Muscle of arm (tissue), 14 donors: Measurements from ENCODE around the gene PRH1. TPM values are rescaled to one million over a fixed set of nuclear protein-coding genes. Genes with fewer than 3 reads are reported as not detected.

Experiments used
- DNase-seq: peaks from one replicate; pipeline ENCODE4 v3.0.0-alpha.2; 2013
- long read RNA-seq, 11 donors: transcript quantifications; one replicate each; lab custom pipeline, GENCODE V29; 2026
- polyA plus RNA-seq, 12 donors: library from polyadenylated mRNA; unstranded; fragments of 120-200 nt; gene quantifications; one replicate each; pipeline ENCODE4 v1.2.1, GENCODE V29; 2013; ENCODE audit not compliant: insufficient read length in 12 of 12

PRH1 gene
- 10 to 100 TPM in 3 of 12 donors, 1 to 10 TPM in 7, not detected in 2; 4.9 to 16.0 (median 8.6) TPM for polyA plus RNA-seq
- long read RNA-seq, donor 1, partial matches to known transcripts: 0 of 1 reads
- long read RNA-seq, donor 1, other reads (novel, unspliced or antisense): 0 of 1 reads
- long read RNA-seq, donor 2, partial matches to known transcripts: 0 of 1 reads
- long read RNA-seq, donor 2, other reads (novel, unspliced or antisense): 0 of 1 reads
- long read RNA-seq, donor 3: 0 reads
- long read RNA-seq, donor 4: 0 reads
- long read RNA-seq, donor 5: 0 reads
- long read RNA-seq, donor 6: 0 reads
- long read RNA-seq, donor 7: 0 reads
- long read RNA-seq, donor 8: 0 reads
- long read RNA-seq, donor 9: 0 reads
- long read RNA-seq, donor 10: 0 reads
- long read RNA-seq, donor 11: 0 reads

DNA sequence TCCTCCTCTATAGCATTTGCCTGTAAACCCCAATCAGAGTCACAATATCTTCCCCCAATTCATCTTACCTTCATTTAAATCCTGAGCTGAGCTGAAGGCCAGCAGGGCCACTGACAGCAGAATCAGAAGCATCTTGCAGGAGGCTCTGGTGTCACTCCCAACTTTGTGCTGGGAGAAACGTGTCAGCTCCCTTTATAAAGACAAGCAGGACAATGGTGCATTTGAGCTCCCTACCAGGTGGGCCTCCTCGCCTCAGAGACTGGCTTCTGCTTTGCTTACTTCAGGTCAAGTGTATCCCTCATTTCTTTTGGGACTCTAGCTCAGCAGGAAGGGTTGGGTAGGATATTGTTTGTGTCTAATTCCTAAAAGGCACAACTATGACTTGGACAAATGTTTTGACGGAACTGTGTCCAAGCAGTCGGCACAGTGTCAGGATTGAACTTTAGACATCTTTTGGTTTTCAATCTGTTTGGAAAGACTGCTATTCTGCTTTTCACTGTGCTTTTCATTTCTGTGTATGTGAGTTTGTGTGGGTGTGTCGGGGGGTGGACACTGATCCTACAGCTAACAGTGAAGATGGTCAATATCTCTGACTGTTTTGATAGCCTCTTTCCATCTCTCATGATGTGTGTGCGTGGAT lies at the start of gene PRH1:
PRH1 (minus strand) TSS at position 170 of the 640 bp plus-strand sequence; CDS start at position 132, 38 bp downstream.
- no peak for DNase-seq

DNA sequence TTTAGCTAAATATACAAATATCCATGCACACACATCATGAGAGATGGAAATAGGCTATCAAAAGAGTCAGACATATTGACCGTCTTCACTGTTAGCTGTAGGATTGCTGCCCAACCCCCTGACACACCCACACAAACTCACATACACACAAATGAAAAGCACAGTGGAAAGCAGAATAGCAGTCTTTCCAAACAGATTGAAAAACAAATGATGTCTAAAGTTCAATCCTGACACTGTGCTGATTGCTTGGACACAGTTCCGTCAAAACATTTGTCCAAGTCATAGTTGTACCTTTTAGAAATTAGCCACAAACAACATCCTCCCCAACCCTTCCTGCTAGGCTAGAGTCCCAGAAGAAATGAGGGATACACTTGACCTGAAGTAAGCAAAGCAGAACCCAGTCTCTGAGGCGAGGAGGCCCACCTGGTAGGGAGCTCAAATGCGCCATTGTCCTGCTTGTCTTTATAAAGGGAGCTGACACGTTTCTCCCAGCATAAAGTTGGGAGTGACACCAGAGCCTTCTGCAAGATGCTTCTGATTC lies 44.8 kb upstream of the PRH1 start, which contains the start of gene PRH2:
PRH2 (plus strand) TSS at position 491 of the 541 bp plus-strand sequence; CDS start at position 529, 38 bp downstream.
- no peak for DNase-seq

DNA sequence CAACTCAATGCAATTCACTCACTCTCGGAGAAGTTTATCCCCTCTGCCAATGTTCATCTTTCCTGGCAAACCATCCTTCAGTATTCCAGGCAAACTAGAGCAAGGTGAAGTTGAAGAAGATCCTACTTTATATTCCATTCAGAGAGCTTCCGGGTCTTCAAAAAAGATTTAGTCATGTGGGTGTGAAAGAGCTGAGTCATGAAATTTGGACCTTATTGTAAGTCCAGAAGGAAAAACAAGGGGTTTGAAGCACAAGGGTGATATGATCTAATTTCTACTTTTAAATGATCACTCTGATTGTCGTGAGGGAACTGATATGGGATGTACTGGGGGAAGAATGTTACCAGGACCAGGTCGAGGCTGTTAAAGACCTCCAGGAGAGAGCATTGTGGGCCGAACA lies 42.2 kb upstream of the PRH1 start:
- DNase-seq: no peak

DNA sequence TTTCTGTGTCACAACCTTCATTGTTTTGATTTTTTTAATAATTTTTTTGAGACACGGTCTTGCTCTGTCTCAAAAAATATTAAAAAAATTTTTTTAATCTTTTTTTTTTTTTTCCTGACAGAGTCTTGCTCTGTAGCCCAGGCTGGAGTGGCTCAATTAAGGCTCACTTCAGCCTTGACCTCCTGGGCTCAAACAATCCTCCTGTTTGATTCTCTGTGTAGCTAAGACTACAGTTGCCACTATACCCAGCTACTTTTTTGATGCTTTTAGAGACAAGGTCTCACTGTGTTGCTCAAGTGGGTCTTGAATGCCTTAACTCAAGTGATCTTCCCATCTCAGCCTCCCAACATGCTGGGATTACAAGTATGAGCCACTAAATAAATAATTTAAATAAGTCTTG lies 35.8 kb upstream of the PRH1 start:
- DNase-seq: no peak

DNA sequence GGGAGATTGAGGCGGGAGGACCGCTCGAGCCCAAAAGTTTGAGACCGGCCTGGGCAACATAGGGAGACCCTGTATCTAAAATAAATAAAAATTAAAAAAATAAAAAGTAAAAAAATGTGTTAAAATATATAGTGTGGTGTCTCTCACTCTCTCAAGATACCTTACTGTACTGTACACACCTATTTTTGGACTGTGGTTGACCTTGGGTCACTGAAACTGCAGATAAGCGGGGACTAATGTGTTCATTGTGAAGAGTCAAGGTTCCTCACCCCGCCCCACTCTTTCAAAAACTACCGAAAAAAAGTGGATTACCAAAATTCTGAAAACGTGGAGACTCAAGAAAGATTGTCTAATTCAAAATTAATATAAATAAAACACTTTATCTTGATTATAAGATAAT lies 26.3 kb upstream of the PRH1 start:
- no peak for DNase-seq

DNA sequence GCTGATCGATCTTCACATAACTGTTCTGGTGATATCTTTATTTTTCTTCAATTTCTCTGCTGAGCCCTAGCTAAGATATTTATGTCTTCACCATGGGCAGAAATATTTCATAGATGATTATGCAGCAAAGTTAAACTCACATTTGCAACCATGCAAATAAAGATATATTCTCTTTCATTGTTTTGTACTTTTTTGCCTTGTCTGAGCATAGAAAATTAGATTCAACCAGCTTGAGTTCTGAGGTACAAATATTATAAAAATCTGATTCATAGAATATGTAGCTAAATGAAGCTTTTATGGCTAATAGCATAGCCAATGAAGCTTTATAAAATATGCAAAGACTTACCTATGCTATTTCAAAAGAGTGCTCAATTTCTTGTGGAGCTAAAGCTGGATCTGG lies 25.4 kb upstream of the PRH1 start, which contains the start of gene TAS2R13:
TAS2R13 (minus strand) TSS at position 101 of the 400 bp plus-strand sequence. CDS start 264 bp downstream, outside the sequence.
- no peak for DNase-seq

DNA sequence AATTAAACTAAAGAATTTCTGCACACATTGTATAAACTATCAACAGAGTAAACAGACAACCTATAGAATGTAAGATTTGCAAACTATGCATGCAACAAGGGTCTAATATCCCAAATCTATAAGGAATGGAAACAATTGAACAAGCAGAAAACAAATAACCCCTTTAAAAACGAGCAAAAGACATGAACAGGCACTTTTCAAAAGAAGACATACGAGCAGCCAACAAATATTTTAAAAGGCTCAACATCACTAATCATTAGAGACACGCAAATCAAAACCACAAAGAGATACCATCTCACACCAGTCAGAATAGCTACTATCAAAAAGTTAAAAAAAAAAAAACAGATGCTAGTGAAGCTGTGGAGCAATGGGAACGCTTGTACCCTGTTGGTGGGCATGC lies 20.6 kb upstream of the PRH1 start:
- no peak for DNase-seq

DNA sequence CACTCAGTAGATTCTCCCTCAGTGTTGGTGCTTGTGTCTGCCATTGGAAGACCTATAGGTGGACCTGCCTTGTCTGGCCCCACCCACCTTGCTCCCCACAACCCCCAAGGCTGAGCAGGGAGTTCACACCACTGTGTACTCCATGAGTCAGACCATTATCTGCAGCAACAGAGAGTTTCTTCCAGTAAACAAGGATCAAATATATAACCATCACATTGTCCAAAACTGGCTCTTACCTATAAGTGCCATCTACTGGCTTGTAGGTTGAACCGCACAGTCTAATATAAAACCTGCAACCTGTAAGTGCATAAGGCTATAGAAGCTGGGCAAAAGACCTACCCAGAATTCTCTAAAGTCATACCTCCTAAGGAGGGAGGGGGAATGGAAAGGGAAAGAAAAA lies 17.4 kb upstream of the PRH1 start:
- no peak for DNase-seq

DNA sequence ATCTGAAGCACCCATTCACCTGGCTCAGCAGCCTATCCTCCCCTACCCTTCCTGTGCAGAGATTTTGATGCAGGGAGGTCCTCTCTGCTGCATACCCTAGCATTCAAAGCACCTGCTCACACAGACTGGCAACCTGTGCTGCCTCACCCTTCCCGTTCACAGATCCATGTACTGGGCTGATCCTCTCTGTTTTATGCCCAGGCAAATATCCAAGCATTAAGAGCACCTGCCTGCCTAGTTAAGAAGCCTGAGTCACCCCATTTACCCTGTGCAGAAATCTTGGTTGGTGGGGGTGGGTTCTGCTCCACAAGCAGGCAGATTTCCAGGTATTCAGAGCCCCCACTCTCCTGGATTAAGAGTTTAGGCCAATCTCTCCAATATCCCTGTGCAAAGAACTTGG lies 16.9 kb upstream of the PRH1 start:
- no peak for DNase-seq

DNA sequence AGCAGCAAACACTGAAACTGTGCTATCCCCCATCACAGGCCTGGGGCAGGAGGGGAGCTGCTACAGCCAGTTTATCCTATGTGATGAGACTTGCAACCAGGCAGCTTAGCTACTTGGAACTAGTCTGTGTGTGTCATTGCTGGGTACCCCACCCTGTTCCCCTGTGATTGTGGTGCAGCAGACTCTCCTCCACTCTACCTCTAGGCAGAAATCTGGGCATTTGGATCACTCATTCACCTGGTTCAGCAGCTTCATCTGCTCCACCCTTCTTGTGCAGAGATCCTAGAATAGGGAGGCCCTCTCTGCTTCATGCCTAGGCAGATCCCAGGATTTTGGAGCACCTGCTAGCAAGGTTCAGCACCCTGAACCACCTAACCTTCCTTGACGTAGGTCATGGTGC lies 16.5 kb upstream of the PRH1 start:
- no peak for DNase-seq

DNA sequence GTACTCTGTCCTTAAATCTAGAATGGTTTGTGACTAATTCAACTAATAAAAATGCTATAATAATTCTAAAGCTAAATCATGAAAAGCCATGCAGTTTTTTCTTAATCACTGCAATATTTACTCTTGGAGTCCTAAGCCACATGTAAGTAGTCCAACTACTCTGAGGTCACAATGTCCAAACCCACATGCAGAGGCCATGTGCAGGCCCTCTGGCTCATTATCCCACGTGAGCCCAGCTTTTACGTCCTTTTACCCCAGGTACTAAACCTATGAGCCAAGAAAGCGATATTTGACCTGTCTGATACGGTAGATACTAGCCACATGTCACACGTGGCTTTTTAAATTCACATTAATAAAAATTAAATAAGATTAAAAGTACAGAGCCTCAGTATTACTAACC lies 12.8 kb upstream of the PRH1 start:
- no peak for DNase-seq

DNA sequence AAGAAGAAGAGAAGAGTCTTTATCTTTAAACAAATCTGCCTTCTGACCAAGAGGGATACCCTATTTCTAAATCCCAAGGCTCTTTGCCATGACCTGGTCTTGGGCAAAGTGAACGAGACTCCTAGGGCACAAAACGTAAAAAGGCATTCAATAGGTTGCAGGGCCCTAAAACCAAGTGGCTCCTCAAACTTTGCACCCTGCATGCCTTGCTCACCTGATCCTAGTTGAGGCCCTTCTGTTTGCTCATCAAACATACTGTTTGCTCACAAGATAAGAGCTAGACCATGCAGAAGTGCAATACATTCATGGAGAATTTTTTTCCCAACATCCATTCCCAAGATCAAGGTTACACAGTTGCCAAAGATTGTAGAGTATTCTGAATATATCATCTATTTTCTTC lies 7.9 kb upstream of the PRH1 start:
- no peak for DNase-seq

DNA sequence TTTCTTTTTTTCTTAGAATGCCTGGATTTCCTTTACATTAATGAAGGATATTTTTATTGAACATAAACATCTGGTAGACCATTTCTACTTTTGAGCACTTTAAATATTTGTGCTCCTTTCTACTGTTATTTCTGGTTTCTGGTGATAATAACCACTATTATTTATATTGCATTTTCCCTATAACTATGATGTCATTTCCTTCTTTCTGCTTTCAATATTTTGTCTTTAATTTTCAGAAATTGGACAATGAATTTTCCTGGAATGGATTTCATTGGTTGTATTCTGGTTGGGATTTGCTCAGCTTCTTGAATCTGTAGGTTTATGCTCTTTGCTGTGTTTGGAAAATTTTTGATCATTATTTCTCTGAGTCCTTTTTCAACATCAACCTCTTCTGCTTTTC lies 5.2 kb upstream of the PRH1 start:
- DNase-seq: no peak

DNA sequence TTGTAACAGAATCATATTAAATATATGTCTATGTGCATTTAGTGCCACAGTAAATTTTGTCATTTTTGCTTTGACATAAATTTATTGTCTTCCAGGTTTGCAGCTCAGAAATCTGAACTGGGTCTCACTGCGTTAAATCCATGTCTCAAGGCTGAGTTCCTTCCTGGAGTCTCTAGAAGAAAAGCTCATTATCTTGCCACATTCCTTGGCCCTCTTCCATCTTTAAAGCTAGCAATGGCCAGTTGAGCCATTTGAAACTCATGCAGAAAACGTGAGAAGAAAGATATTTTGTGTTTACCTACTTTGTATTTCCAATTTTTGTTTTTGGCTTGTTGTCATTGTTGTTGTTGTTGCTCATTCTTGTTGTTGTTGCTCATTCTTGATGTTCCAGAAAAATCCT lies 10.7 kb downstream of the PRH1 start:
- no peak for DNase-seq

DNA sequence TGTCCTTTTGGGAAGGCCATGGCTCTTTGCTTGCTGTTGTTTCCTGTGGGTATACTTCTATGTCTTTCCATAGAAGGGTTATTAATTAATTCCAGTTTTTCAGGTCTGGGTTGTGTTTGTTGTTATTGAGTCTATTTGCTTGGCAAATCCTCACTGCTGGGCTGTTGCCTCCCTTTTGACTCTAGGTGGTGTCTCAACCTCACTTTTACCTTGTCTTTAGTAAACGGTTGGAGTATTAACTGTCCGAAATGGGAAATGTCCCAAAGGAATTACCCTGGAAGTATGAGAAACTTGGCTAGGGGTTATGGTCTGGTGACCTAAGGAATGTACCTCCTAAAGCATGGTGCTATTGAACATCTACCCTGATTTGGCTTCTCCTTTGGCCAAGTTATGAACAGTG lies 16.7 kb downstream of the PRH1 start:
- DNase-seq: no peak

DNA sequence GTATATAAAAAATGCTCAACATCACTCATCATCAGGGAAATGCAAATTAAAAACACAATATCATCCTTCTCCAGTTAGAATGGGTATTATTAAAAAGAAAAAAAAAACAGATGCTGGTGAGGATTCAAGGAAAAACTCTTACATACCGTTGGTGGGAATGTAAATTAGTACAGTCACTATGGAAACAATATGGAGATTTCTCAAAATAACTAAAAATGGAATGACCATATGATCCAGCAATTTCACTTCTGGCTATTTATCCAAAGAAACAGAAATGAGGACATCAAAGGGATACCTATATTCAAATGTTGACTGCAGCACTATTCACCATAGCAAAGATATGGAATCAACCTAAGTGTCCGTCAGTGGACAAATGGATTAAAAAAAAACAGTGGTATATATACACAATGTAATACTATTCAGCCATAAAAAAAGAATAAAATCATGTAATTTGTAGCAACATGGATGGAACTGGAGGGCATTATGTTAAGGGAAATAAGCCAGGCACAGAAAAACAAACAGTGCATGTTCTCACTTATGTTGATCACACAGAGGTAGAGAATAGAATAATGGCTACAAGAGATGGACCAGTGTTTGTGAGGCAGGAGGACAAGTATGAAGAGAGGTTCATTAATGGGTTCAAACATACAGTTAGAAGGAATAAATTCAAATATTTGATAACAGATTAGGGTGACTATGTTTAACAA lies 20.4 kb downstream of the PRH1 start:
- no peak for DNase-seq

DNA sequence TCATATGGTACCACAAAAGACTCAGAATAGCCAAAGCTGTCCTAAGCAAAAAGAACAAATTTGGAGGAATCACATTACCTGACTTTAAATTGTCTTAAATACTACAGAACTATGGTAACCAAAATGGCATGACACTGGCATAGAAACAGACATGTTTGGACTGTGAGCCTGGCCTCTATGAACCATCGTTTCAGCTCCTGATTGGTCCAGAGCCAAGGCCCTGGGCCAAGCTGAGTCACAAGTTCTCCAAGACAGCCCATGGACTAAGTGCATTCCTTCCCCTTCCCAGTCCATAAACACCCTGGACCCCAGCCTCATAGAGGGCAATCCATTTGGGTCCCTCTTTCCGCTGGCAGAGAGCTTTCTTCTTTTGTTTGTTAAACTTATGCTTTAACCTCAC lies 22.7 kb downstream of the PRH1 start:
- DNase-seq: no peak

DNA sequence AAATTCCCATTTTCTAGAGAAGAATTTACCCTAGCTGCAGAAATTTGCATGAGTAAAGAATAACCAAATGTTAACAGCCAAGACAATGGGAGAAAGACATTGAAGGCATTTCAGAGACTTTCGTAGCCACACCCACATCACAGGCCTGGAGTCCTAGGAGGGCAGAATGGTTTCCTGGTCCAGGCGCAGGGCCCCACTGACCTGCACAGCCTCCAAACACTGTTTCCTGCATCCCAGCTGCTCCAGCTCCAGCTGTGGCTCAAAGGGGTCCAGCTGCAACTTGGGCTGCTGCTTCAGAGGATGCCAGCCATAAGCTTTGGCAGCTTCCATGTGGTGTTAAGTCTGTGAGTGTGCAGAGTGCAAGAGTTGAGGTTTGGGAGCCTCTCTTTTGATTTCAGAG lies 28.2 kb downstream of the PRH1 start:
- DNase-seq: no peak

DNA sequence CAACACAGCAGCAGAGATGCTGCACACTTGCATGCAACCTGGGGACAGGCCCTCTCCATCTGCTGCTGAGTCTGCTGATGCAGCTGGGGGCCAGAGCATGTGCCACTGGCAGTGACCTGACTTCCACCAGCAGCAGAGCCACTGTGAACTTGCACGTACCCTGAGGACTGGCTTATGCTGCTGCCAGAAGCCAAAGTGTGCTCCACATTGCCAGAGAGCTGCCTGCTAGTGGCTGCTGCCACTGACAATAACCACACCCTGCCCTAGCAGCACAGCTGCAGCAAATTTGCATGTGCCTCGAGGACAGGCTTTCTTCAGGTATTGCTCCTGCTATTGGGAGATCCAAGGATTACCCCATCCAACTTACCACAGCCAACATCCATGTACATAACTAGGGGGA lies 30.3 kb downstream of the PRH1 start:
- no peak for DNase-seq

DNA sequence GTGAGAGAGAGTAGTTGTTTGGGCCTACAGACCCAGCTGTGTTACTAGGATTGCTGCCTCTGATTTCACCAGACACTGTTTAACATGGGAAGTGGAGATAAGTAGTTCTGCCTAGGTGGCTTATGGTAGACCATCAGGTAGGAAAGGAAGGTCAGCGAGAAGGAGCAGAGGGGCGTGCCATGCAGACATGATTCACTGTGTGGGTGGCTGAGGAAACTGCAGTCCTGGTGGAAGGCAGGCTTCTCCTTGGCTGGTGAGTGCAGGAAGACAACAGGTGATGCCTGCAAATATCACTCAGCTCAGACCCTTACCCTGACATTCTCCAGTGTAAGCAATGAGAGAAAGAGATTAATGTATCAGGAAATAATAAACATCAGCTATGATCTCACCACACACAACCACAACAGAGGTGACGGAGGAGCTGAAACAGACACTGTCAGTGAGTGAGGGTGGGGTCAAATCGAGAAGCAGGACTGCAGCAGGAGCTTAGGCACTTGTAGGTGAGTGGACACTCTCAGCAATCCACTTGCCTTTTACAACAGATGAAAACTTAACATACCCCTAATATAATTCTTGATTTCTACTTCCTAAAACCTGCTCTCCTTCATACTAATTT lies 32.7 kb downstream of the PRH1 start:
- no peak for DNase-seq

DNA sequence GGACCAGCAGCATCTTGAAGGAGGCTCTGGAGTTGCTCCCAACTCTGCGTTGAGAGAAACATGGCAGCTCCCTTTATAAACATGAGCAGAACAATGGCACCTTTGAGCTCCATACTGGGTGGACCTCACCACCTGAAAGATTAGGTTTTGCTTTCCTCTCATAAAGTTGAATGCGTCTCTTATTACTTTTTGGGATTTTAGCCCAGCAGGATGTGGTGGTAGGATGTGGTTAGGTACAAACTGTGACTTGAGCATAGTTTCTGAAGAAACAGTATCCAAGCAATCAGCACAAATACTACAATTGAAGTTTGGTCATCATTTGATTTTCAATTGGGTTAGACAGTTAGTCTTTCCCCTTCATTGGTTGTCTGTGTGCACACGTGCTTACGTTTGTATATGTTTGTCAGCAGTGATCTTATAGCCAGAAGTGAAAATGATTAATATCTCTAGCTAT lies 34.6 kb downstream of the PRH1 start, which contains the start of gene PRR4:
PRR4 (minus strand) TSS at position 51 of the 454 bp plus-strand sequence; CDS start at position 13, 38 bp downstream.
- no peak for DNase-seq

DNA sequence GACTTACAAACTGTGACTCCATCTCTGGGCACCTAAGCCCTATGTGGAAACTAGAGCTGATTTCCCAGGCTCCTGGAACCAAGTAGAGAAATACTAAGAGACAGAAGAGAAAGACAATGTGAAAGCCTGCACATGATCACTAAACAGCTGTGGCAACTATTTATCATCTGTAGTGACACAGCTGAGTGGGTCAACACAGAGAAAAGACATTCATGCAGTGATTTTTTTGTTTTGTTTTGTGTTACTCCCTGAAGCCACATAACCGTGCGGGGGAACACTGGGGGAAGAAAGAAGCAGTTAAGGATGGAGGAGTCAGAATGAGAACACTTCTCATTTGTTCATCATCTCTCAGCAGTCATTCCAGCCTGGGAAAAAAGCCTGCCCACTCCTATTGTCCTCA lies 36.3 kb downstream of the PRH1 start:
- DNase-seq: no peak
